WTC11 (cell line): ENCODE data around the gene HTR1E. TPM values are rescaled to one million over a fixed set of nuclear protein-coding genes. Genes with fewer than 3 reads are reported as not detected.

Experiments
- ATAC-seq: fragments of 200-7000 bp; cut with Tn5 transposase; 2 replicates; pipeline ENCODE4 v1.10.0; 2021; ENCODE audit warnings: mild to moderate bottlenecking, moderate library complexity
- CTCF ChIA-PET: fragments of 300-600 bp; sonication (Branson Sonifier 250); formaldehyde crosslinking; loops from one replicate; lab custom pipeline; 2021; ENCODE audit warnings: antibody characterized with exemption; lab: Charles Lee
- POLR2A ChIA-PET: fragments of 350-600 bp; sonication (Branson Sonifier 250); formaldehyde crosslinking; loops from one replicate; lab custom pipeline; 2021; ENCODE audit warnings: antibody characterized with exemption; lab: Charles Lee
- DNase-seq: peaks from one replicate; pipeline ENCODE4 v3.0.0; 2021; ENCODE audit warnings: low spot score
- H3K27ac Mint-ChIP-seq: 2 replicates; pipeline ENCODE4 v1.8.0; 2021; ENCODE audit warnings: mixed read lengths
- H3K27me3 Mint-ChIP-seq: 2 replicates; pipeline ENCODE4 v1.8.0; 2021; ENCODE audit warnings: low read depth, mild to moderate bottlenecking, moderate library complexity, mixed read lengths
- H3K36me3 Mint-ChIP-seq: 2 replicates; pipeline ENCODE4 v1.8.0; 2021; ENCODE audit warnings: mixed read lengths
- H3K4me1 Mint-ChIP-seq: 2 replicates; pipeline ENCODE4 v1.8.0; 2022; ENCODE audit warnings: mixed read lengths
- H3K4me3 Mint-ChIP-seq: 2 replicates; pipeline ENCODE4 v1.8.0; 2021; ENCODE audit warnings: mild to moderate bottlenecking, moderate library complexity, mixed read lengths
- H3K9me3 Mint-ChIP-seq: 2 replicates; pipeline ENCODE4 v1.8.0; 2021; ENCODE audit warnings: mixed read lengths
- ATF1 ChIP-seq: sonication (generic); formaldehyde crosslinking; IDR thresholded peaks from 2 replicates; pipeline ENCODE4 v1.8.1; 2023; ENCODE audit warnings: mild to moderate bottlenecking, moderate library complexity, missing genetic modification reagents
- CBFB ChIP-seq: sonication (generic); formaldehyde crosslinking; IDR thresholded peaks from 2 replicates; pipeline ENCODE4 v1.8.1; 2022; ENCODE audit warnings: mild to moderate bottlenecking, low read depth, missing genetic modification reagents
- CREB1 ChIP-seq: sonication (generic); formaldehyde crosslinking; IDR thresholded peaks from 2 replicates; pipeline ENCODE4 v1.8.0; 2023; ENCODE audit warnings: mild to moderate bottlenecking, missing genetic modification reagents
- GRHL2 ChIP-seq: fragments of 250-450 bp; sonication (Bioruptor Pico); IDR thresholded peaks from 2 replicates; pipeline ENCODE4 v1.8.0; 2022; ENCODE audit warnings: mild to moderate bottlenecking, moderate library complexity; ENCODE audit not compliant: insufficient replicate concordance, severe bottlenecking
- GTF2I ChIP-seq: fragments of 250-450 bp; sonication (Bioruptor Pico); conservative IDR thresholded peaks from 2 replicates; pipeline ENCODE4 v1.4.0; 2021; ENCODE audit warnings: mild to moderate bottlenecking
- HMGA2 ChIP-seq: fragments of 250-450 bp; sonication (Bioruptor Pico); IDR thresholded peaks from 2 replicates; pipeline ENCODE4 v1.4.0; 2021; ENCODE audit warnings: mild to moderate bottlenecking, moderate library complexity
- MYBL2 ChIP-seq: sonication (generic); formaldehyde crosslinking; IDR thresholded peaks from 2 replicates; pipeline ENCODE4 v1.8.1; 2023; ENCODE audit warnings: mild to moderate bottlenecking, moderate library complexity, missing genetic modification reagents
- RELA ChIP-seq: sonication (generic); formaldehyde crosslinking; IDR thresholded peaks from 2 replicates; pipeline ENCODE4 v1.8.1; 2022; ENCODE audit warnings: missing genetic modification reagents, mild to moderate bottlenecking, borderline replicate concordance
- SOX15 ChIP-seq: fragments of 250-450 bp; sonication (Bioruptor Pico); IDR thresholded peaks from 2 replicates; pipeline ENCODE4 v1.9.0; 2021; ENCODE audit warnings: mild to moderate bottlenecking
- ZNF121 ChIP-seq: sonication (generic); formaldehyde crosslinking; IDR thresholded peaks from 2 replicates; pipeline ENCODE4 v1.8.0; 2023; ENCODE audit warnings: missing genetic modification reagents
- ZNF138 ChIP-seq: sonication (generic); formaldehyde crosslinking; conservative IDR thresholded peaks from 2 replicates; pipeline ENCODE4 v1.8.1; 2022; ENCODE audit warnings: mild to moderate bottlenecking, moderate library complexity, missing genetic modification reagents
- total RNA-seq: library from RNA; stranded (reverse); gene quantifications from 3 replicates; pipeline ENCODE4 v1.2.3, GENCODE V29; 2021
- TF ChIP-seq, protein P1 (sequence below): sonication (generic); formaldehyde crosslinking; IDR thresholded peaks from 2 replicates; pipeline ENCODE4 v1.8.1; 2022; ENCODE audit warnings: missing genetic modification reagents, borderline replicate concordance
- TF ChIP-seq, protein P2 (sequence below): sonication (generic); formaldehyde crosslinking; IDR thresholded peaks from 2 replicates; pipeline ENCODE4 v1.8.1; 2022; ENCODE audit warnings: mild to moderate bottlenecking, missing genetic modification reagents, moderate library complexity, borderline replicate concordance
- TF ChIP-seq, protein P3 (sequence below): fragments of 200-600 bp; IDR thresholded peaks from 2 replicates; pipeline ENCODE4 v1.8.0; 2022; ENCODE audit warnings: antibody characterized with exemption
- TF ChIP-seq, protein P4 (sequence below): sonication (generic); formaldehyde crosslinking; IDR thresholded peaks from 2 replicates; pipeline ENCODE4 v1.8.0; 2022; ENCODE audit warnings: missing genetic modification reagents
- TF ChIP-seq, protein P5 (sequence below): sonication (generic); formaldehyde crosslinking; IDR thresholded peaks from 2 replicates; pipeline ENCODE4 v1.8.1; 2023; ENCODE audit warnings: mild to moderate bottlenecking, missing genetic modification reagents
- TF ChIP-seq, protein P6 (sequence below): sonication (generic); formaldehyde crosslinking; IDR thresholded peaks from 2 replicates; pipeline ENCODE4 v1.8.1; 2023; ENCODE audit warnings: mild to moderate bottlenecking, missing genetic modification reagents, moderate library complexity
- TF ChIP-seq, protein P7 (sequence below): sonication (generic); formaldehyde crosslinking; IDR thresholded peaks from 2 replicates; pipeline ENCODE4 v1.8.0; 2023; ENCODE audit warnings: missing genetic modification reagents, mild to moderate bottlenecking, borderline replicate concordance

Gene HTR1E
- total RNA-seq, 1 experiment from 2014 or later, result 0.09 TPM

DNA sequence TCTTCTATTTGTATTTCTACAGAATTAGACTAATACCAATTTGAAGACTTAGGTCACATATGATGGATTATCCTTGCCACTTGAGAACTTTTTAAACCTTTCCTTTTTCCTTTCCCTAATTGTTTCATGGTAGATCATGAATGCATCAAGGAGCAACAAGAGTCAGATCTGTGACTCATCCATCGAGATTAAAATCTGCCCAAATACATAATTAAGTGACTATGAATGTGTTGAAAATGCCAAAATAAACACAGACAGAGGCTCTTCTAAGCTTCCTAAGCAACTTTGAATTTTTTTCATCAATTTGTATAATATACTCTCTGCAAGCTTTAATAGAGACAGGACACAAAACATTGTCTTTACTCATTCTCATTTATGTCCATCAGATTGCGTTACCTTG lies 23.5 kb upstream of the HTR1E start (continued):
- TF ChIP-seq, protein P1, sequence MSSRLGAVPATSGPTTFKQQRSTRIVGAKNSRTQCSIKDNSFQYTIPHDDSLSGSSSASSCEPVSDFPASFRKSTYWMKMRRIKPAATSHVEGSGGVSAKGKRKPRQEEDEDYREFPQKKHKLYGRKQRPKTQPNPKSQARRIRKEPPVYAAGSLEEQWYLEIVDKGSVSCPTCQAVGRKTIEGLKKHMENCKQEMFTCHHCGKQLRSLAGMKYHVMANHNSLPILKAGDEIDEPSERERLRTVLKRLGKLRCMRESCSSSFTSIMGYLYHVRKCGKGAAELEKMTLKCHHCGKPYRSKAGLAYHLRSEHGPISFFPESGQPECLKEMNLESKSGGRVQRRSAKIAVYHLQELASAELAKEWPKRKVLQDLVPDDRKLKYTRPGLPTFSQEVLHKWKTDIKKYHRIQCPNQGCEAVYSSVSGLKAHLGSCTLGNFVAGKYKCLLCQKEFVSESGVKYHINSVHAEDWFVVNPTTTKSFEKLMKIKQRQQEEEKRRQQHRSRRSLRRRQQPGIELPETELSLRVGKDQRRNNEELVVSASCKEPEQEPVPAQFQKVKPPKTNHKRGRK (CRISPR knock-in tag), result no peak
- TF ChIP-seq, protein P2, sequence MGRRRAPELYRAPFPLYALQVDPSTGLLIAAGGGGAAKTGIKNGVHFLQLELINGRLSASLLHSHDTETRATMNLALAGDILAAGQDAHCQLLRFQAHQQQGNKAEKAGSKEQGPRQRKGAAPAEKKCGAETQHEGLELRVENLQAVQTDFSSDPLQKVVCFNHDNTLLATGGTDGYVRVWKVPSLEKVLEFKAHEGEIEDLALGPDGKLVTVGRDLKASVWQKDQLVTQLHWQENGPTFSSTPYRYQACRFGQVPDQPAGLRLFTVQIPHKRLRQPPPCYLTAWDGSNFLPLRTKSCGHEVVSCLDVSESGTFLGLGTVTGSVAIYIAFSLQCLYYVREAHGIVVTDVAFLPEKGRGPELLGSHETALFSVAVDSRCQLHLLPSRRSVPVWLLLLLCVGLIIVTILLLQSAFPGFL (CRISPR knock-in tag), result no peak
- TF ChIP-seq RELA, result no peak
- no peak for TF ChIP-seq SOX15 (CRISPR knock-in tag)
- TF ChIP-seq HMGA2 (CRISPR knock-in tag), result no peak
- TF ChIP-seq CREB1, result no peak
- no peak for TF ChIP-seq ZNF138

DNA sequence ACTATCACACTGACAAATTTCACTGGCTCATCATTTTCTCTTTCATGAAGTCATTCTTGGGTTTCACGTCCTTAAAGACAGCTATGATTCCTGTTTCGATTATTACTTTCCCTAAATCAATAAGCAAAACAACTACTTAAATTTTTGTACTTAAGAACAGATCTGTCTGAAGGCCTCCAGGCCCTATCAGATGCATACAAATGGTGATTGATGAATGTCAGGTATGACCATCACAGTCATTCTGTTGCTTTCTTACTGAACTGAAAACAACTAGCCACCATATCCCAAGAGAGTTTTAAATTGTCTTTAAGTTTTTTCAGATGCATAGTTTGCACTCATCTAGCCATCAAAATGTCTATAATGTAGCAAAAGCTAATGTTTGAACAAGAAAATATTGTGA lies 20.9 kb upstream of the HTR1E start:
- CTCF ChIA-PET, result no interaction called here
- peaks cover 6% of the 10 kb centered on the region for H3K9me3 Mint-ChIP-seq
- H3K4me1 Mint-ChIP-seq, result peaks cover 16% of the 10 kb centered on the region
- DNase-seq, result no peak
- H3K27ac Mint-ChIP-seq, result no peak overlapping the region
- POLR2A ChIA-PET, result no interaction called here
- peaks cover 2% of the 10 kb centered on the region; the same call in 1 of the 2 replicates for H3K27me3 Mint-ChIP-seq
- ATAC-seq, result no peak
- TF ChIP-seq ZNF121 (no peak), CBFB (CRISPR knock-in tag) (no peak), GRHL2 (no peak), ATF1 (CRISPR knock-in tag) (no peak), GTF2I (CRISPR knock-in tag) (no peak), MYBL2 (CRISPR knock-in tag) (no peak)
- TF ChIP-seq, protein P1 (CRISPR knock-in tag), result no peak
- TF ChIP-seq, protein P3, sequence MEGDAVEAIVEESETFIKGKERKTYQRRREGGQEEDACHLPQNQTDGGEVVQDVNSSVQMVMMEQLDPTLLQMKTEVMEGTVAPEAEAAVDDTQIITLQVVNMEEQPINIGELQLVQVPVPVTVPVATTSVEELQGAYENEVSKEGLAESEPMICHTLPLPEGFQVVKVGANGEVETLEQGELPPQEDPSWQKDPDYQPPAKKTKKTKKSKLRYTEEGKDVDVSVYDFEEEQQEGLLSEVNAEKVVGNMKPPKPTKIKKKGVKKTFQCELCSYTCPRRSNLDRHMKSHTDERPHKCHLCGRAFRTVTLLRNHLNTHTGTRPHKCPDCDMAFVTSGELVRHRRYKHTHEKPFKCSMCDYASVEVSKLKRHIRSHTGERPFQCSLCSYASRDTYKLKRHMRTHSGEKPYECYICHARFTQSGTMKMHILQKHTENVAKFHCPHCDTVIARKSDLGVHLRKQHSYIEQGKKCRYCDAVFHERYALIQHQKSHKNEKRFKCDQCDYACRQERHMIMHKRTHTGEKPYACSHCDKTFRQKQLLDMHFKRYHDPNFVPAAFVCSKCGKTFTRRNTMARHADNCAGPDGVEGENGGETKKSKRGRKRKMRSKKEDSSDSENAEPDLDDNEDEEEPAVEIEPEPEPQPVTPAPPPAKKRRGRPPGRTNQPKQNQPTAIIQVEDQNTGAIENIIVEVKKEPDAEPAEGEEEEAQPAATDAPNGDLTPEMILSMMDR, result no peak
- TF ChIP-seq, protein P4, sequence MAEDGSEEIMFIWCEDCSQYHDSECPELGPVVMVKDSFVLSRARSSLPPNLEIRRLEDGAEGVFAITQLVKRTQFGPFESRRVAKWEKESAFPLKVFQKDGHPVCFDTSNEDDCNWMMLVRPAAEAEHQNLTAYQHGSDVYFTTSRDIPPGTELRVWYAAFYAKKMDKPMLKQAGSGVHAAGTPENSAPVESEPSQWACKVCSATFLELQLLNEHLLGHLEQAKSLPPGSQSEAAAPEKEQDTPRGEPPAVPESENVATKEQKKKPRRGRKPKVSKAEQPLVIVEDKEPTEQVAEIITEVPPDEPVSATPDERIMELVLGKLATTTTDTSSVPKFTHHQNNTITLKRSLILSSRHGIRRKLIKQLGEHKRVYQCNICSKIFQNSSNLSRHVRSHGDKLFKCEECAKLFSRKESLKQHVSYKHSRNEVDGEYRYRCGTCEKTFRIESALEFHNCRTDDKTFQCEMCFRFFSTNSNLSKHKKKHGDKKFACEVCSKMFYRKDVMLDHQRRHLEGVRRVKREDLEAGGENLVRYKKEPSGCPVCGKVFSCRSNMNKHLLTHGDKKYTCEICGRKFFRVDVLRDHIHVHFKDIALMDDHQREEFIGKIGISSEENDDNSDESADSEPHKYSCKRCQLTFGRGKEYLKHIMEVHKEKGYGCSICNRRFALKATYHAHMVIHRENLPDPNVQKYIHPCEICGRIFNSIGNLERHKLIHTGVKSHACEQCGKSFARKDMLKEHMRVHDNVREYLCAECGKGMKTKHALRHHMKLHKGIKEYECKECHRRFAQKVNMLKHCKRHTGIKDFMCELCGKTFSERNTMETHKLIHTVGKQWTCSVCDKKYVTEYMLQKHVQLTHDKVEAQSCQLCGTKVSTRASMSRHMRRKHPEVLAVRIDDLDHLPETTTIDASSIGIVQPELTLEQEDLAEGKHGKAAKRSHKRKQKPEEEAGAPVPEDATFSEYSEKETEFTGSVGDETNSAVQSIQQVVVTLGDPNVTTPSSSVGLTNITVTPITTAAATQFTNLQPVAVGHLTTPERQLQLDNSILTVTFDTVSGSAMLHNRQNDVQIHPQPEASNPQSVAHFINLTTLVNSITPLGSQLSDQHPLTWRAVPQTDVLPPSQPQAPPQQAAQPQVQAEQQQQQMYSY (CRISPR knock-in tag), result no peak
- TF ChIP-seq, protein P5, sequence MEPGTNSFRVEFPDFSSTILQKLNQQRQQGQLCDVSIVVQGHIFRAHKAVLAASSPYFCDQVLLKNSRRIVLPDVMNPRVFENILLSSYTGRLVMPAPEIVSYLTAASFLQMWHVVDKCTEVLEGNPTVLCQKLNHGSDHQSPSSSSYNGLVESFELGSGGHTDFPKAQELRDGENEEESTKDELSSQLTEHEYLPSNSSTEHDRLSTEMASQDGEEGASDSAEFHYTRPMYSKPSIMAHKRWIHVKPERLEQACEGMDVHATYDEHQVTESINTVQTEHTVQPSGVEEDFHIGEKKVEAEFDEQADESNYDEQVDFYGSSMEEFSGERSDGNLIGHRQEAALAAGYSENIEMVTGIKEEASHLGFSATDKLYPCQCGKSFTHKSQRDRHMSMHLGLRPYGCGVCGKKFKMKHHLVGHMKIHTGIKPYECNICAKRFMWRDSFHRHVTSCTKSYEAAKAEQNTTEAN (CRISPR knock-in tag), result no peak
- TF ChIP-seq, protein P6, sequence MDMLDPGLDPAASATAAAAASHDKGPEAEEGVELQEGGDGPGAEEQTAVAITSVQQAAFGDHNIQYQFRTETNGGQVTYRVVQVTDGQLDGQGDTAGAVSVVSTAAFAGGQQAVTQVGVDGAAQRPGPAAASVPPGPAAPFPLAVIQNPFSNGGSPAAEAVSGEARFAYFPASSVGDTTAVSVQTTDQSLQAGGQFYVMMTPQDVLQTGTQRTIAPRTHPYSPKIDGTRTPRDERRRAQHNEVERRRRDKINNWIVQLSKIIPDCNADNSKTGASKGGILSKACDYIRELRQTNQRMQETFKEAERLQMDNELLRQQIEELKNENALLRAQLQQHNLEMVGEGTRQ (CRISPR knock-in tag), result no peak
- TF ChIP-seq, protein P2 (CRISPR knock-in tag), result no peak
- TF ChIP-seq, protein P7, sequence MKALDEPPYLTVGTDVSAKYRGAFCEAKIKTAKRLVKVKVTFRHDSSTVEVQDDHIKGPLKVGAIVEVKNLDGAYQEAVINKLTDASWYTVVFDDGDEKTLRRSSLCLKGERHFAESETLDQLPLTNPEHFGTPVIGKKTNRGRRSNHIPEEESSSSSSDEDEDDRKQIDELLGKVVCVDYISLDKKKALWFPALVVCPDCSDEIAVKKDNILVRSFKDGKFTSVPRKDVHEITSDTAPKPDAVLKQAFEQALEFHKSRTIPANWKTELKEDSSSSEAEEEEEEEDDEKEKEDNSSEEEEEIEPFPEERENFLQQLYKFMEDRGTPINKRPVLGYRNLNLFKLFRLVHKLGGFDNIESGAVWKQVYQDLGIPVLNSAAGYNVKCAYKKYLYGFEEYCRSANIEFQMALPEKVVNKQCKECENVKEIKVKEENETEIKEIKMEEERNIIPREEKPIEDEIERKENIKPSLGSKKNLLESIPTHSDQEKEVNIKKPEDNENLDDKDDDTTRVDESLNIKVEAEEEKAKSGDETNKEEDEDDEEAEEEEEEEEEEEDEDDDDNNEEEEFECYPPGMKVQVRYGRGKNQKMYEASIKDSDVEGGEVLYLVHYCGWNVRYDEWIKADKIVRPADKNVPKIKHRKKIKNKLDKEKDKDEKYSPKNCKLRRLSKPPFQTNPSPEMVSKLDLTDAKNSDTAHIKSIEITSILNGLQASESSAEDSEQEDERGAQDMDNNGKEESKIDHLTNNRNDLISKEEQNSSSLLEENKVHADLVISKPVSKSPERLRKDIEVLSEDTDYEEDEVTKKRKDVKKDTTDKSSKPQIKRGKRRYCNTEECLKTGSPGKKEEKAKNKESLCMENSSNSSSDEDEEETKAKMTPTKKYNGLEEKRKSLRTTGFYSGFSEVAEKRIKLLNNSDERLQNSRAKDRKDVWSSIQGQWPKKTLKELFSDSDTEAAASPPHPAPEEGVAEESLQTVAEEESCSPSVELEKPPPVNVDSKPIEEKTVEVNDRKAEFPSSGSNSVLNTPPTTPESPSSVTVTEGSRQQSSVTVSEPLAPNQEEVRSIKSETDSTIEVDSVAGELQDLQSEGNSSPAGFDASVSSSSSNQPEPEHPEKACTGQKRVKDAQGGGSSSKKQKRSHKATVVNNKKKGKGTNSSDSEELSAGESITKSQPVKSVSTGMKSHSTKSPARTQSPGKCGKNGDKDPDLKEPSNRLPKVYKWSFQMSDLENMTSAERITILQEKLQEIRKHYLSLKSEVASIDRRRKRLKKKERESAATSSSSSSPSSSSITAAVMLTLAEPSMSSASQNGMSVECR (CRISPR knock-in tag), result no peak
- H3K4me3 Mint-ChIP-seq, result no peak overlapping the region
- peaks cover 4% of the 10 kb centered on the region for H3K36me3 Mint-ChIP-seq
